Natural killer cell (primary cell): ENCODE measurements around the gene SNX19. TPM values are rescaled to one million over a fixed set of nuclear protein-coding genes. Genes with fewer than 3 reads are reported as not detected.

ENCODE experiments used
- ATAC-seq, 3 donors: fragments of 150-1000 bp in 2 of 3; fragments of 200-7000 bp in 1 of 3; cut with Tn5 transposase; 1 replicate in 1 of 3; 2 replicates in 2 of 3; pipeline ENCODE4 v1.10.0; 2021; ENCODE audit warnings: mild to moderate bottlenecking in 2 of 3, moderate library complexity in 2 of 3
- DNase-seq, 2 donors: peaks; one replicate each; pipeline versions ENCODE4 v3.0.0 to v3.0.0-alpha.2; 2013 to 2021; ENCODE audit warnings: mixed read lengths in 1 of 2
- H3K27ac ChIP-seq: one replicate; pipeline ENCODE4 v1.5.1; 2013; ENCODE audit warnings: mild to moderate bottlenecking, low read length
- H3K27me3 ChIP-seq: one replicate; pipeline ENCODE4 v1.6.1; 2013; ENCODE audit warnings: low read length; ENCODE audit not compliant: control insufficient read depth, insufficient read depth
- H3K36me3 ChIP-seq: one replicate; pipeline ENCODE4 v1.6.1; 2013; ENCODE audit warnings: low read length; ENCODE audit not compliant: control insufficient read depth, insufficient read depth
- H3K4me1 ChIP-seq: one replicate; pipeline ENCODE4 v1.6.1; 2013; ENCODE audit warnings: low read length; ENCODE audit not compliant: control insufficient read depth, insufficient read depth
- H3K4me3 ChIP-seq: one replicate; pipeline ENCODE4 v1.5.1; 2013; ENCODE audit warnings: low read length
- H3K9me3 ChIP-seq: one replicate; pipeline ENCODE4 v1.6.1; 2013; ENCODE audit warnings: low read length; ENCODE audit not compliant: control insufficient read depth, insufficient read depth
- H3K27ac Mint-ChIP-seq, 2 donors: one replicate each; pipeline ENCODE4 v1.8.0; 2022; ENCODE audit warnings: mild to moderate bottlenecking in 2 of 2, mixed read lengths in 2 of 2, moderate library complexity in 1 of 2
- H3K27me3 Mint-ChIP-seq, 2 donors: one replicate each; pipeline ENCODE4 v1.8.0; 2022; ENCODE audit warnings: low read depth in 2 of 2, mixed read lengths in 2 of 2
- H3K36me3 Mint-ChIP-seq: one replicate; pipeline ENCODE4 v1.8.0; 2022; ENCODE audit warnings: mixed read lengths
- H3K4me1 Mint-ChIP-seq, 2 donors: one replicate each; pipeline ENCODE4 v1.8.0; 2022; ENCODE audit warnings: mixed read lengths in 2 of 2
- H3K4me3 Mint-ChIP-seq: one replicate; pipeline ENCODE4 v1.8.0; 2022; ENCODE audit warnings: mild to moderate bottlenecking, moderate library complexity, mixed read lengths
- H3K9me3 Mint-ChIP-seq, 2 donors: one replicate each; pipeline ENCODE4 v1.8.0; 2022; ENCODE audit warnings: mixed read lengths in 2 of 2
- WGBS: methylation state at CpG from one replicate; pipeline ENCODE4 v1.1.7; 2013; ENCODE audit warnings: missing lambda C conversion rate; ENCODE audit not compliant: insufficient coverage; 5-methylcytosine and 5-hydroxymethylcytosine counted together
- intact Hi-C: fragments of 100-400 bp; cut with micrococcal nuclease; formaldehyde crosslinking; loops from one replicate; pipeline ENCODE4 v1.14.2; 2022
- total RNA-seq, 4 donors: library from RNA; stranded (reverse); fragments of 120-200 nt in 1 of 4; gene quantifications; one replicate each; pipeline versions ENCODE4 v1.2.3 to v1.2.4, GENCODE V29; 2013 to 2022
- TF ChIP-seq, protein P1 (sequence below): fragments of 200-600 bp; IDR thresholded peaks from one replicate; pipeline ENCODE4 v1.8.0; 2022; ENCODE audit warnings: antibody characterized with exemption

The SNX19 gene
- total RNA-seq, 3 donors from 2014 or later (not counting 1 experiment from before 2014, with no cell fraction given), result 65.4 to 76.6 (median 72.0) TPM

DNA sequence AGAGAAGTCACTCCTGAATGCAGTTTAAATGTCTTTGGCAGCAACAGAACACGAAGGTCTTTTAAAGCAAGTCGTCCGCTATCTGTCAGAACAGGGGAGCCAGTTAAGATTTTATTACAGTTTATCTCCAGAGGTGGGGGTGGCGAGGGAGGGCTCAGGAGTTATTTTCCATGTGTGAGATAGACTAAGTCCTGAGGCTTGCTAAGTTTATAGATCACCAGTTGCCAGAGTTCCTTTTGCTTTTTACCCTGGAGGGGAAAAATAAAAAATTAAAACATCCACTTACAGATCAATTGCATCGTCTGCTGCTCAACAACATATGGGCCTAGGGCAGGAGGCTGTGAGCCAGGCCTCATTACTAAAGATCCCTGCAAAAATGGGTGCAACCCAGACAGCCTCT lies 90.7 kb downstream of the SNX19 start:
- H3K4me1 ChIP-seq, result no peaks in the 10 kb centered on the region
- Mint-ChIP-seq H3K9me3 (no peaks in the 10 kb centered on the region), H3K27ac (no peak overlapping the region), H3K36me3 (no peaks in the 10 kb centered on the region), H3K4me3 (no peak overlapping the region), H3K4me1 (no peaks in the 10 kb centered on the region), H3K27me3 (peaks cover 7 to 8% of the 10 kb centered on the region in 2 donors)
- WGBS, result 92% methylated on average over 5 of the region's 5 CpGs
- H3K4me3 ChIP-seq, result no peak overlapping the region
- no peaks in the 10 kb centered on the region for H3K36me3 ChIP-seq
- TF ChIP-seq, protein P1, sequence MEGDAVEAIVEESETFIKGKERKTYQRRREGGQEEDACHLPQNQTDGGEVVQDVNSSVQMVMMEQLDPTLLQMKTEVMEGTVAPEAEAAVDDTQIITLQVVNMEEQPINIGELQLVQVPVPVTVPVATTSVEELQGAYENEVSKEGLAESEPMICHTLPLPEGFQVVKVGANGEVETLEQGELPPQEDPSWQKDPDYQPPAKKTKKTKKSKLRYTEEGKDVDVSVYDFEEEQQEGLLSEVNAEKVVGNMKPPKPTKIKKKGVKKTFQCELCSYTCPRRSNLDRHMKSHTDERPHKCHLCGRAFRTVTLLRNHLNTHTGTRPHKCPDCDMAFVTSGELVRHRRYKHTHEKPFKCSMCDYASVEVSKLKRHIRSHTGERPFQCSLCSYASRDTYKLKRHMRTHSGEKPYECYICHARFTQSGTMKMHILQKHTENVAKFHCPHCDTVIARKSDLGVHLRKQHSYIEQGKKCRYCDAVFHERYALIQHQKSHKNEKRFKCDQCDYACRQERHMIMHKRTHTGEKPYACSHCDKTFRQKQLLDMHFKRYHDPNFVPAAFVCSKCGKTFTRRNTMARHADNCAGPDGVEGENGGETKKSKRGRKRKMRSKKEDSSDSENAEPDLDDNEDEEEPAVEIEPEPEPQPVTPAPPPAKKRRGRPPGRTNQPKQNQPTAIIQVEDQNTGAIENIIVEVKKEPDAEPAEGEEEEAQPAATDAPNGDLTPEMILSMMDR, result no peak
- no peaks in the 10 kb centered on the region for H3K27me3 ChIP-seq
- DNase-seq (no peak), ATAC-seq (no peak)
- no peak overlapping the region for H3K27ac ChIP-seq
- no peaks in the 10 kb centered on the region for H3K9me3 ChIP-seq
- intact Hi-C loops, result no loop called here
